ENCODE data around the gene MINDY4.

The MINDY4 gene

DNA sequence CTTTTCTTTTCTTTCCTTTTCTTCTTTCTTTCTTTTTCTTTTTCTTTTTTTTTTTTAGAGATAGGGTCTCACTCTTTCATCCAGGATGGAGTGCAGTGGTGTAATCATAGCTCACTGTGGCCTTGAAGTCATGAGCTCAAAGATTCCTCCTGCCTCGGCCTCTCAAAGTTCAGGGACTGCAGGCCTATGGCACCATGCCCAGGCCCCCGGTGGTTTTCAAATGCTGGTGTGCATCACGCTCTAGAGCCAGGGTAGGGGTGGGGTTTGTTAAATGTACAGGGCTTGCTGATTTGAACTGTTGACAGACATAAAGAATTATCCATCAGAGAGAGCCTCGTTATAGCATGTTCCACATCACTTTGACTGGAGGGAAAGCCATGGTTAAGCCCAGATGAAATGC is 5.8 kb downstream of the MINDY4 start:
- DNase-seq: no peak

DNA sequence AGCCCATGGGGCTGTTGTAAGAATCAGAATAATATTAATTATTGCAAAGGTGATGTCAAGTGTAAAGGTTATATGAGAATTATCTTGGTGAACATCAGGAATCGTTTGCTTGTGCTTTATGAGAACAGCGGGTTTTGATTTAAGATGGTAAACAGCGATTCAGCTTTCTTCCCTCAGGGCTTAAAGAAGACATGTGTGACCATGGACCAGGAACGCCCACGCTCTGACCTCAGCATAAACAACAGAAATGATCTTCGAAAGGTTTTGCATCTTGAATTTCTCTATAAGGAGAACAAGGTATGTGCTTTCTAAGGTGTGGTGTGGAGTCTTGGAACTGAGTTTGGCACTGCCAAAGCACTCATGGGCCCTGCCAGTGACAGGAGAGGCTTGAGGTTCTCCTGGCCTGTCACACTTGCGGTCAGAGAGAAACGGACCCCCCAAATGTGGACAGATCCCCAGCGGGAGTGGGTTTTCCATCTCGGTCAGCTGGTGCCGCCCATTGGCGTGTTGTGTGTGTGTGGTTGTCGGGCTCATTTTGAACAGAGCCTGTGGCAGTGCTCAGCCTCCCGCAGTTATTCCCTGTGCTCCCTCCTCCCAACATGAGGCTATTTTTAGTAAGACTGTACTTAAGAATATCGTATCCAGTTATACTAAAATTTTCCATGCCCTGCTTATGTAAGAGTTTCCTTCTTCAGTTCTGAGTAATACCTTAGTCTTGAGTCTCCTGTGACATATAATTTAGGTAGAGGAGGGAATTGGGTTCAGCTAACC is 7.2 kb downstream of the MINDY4 start:
- DNase-seq: no peak

DNA sequence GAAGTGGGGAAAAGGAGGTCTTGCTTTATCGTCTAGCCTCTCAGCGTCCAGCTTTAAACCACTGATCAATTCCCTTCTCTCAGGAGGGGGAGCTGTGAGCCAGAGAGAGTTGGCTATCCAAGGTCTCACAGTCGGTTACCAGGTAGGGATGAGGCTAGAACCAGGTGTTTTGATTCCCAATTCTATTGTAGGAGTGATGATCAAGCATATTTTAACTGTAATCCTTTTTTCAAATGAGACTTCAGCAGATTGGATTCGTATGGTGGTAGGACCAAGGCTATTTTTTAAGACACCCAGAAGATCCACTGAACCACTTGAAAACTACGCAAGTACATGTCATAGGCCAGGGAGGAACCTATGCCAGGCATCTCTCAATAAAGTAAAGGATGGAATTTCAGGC is 8.4 kb downstream of the MINDY4 start:
- no peak for DNase-seq

DNA sequence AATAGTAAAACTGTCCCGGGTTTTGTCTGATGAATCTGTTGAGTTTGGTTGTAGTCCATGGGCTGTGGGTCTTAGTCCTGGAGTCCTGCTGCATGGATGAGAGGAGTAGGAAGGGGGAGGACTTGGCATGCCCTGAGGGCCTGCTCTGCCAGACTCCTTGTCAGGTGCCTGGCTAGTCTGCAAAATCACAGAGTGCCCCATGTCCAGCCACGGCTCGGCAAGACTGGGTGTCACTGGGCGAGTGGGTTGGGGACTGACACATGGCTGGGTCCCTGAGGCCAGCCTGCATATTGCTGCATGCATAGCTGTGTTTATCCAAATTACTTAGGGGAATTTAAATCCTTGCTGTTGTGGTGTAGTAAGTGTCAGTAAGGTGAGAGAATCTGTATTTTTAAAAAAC is 9.7 kb downstream of the MINDY4 start:
- no peak for DNase-seq

DNA sequence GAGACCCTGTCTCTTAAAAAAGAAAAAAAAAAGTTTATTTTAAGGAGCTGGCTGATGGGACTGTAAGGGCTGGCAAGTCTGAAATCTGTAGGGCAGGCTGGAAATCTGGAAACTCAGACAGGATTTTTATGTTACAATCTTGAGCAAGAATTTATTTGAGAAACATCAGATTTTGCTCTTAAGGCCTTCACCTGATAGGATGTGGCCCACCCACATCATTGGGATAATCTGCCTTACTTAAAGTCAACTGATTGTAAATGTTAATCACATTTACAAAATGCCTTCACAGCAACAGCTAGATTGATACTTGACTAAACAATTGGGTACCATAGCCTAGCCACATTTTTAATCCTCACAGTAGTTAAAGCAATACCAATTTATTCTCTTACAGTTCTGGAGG is 11.5 kb downstream of the MINDY4 start:
- DNase-seq: no peak

DNA sequence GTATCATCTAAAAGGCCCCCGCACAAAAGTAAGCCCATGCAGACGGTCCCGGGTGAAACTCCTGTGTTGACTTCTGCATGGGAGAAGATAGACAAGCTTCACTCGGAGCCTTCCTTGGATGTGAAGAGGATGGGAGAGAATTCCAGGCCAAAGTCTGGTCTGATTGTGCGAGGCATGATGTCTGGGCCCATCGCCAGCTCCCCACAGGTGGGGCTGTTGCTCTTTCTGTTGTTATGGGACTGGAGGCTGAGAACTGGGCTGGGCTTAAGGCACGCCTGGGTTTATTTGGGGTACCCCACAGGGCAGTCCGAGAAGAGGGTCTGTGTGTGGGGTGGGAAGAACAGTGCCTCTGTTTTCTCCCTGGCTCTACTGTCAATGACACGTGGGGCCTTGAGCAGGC is 14.6 kb downstream of the MINDY4 start:
- DNase-seq: no peak

DNA sequence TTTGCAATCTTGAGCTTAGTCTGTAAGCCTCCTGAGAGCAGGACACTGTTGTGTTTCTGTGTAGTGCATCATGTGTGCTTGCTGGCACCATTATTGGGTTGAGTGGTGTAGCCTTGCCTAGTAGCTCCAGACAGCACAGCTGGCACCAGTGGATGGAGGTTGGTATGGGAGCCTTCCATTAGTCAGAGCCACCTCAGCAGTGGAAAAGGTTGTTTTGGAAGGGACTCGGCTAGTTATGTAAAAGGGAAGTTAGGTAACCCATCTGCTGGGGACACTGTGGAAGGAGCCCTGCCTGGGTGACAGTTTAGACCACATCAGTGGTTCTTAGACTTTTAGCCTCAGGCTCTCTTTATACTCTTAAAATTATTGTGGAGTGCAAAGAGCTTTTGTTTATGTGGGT is 16.3 kb downstream of the MINDY4 start:
- no peak for DNase-seq

DNA sequence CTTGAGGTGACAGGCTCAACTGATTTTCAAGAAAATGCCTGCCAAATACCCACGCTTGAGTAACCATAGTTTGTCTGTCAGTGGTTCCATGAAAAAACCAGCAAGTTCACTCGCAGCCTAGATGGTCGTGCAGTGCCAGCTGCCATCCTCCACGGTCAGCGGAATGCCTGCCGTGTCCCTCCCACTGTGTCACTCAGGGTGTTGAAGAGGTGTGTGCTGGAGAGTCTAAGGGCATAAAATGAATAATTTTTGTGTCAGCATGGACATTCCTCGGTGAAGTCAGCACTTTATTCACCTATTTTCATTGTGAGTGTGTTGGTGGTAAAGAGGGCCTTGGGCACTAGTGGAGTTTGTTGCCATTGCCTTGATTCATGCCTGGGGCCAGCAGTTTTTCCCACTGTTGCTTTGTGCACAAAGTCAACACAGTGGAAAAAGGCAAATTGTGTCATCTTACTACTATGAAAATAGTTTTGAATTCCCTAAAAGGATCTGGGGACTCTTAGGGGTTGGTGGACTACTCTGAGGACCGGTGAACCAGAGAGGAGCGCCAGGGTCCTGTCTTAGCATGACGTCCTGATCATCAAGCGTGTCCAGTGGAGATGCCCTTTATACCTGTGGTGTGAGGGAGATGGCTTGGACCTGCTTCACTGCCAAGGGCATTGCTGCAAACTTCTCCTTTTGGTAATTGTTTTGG is 17.6 kb downstream of the MINDY4 start:
- no peak for DNase-seq

DNA sequence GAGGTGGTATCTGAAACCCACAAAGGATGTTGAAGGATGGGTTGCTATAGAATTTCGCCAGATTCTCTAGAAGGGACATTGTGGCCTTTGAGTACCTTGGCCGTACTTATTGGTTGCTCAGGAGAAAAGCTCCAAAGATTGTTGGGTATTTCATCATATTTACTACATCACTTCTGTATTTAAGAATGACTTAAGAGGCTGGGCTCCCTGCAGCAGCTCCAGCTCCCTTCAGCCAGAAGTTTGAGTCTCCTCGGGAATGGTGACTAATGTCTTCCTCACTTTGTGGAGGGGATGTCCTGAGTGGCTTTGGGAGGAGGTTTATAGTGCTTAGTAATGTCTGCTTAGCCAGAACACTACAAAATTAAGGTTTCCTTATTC is 18.1 kb downstream of the MINDY4 start:
- DNase-seq: no peak

DNA sequence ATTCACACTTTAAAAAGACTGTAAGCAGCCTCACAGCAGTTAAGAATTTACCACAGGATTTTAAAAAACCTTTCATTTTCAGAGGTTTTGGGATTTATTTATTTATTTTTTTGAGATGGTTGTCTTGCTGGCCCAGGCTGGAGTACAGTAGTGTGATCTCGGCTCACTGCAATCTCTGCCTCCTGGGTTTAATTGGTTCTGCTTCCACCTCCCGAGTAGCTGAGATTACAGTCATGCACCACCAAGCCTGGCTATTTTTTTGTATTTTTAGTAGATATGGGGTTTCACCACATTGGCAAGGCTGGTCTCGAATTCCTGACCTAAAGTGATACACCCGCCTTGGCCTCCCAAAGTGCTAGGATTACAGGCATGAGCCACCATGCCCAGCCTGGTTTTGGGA is 19.1 kb downstream of the MINDY4 start:
- DNase-seq: no peak

DNA sequence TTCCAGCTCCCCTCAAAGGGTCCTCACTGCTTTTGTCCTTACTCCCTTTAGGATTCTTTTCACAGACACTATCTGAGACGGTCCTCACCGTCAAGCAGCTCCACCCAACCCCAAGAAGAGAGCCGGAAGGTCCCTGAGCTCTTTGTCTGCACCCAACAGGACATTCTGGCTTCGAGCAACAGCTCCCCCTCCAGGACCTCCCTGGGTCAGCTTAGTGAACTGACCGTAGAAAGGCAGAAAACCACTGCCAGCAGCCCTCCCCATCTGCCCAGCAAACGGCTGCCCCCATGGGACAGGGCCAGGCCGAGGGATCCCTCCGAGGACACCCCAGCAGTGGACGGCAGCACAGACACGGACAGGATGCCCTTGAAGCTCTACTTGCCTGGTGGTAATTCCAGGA is 19.9 kb downstream of the MINDY4 start:
- DNase-seq: no peak

DNA sequence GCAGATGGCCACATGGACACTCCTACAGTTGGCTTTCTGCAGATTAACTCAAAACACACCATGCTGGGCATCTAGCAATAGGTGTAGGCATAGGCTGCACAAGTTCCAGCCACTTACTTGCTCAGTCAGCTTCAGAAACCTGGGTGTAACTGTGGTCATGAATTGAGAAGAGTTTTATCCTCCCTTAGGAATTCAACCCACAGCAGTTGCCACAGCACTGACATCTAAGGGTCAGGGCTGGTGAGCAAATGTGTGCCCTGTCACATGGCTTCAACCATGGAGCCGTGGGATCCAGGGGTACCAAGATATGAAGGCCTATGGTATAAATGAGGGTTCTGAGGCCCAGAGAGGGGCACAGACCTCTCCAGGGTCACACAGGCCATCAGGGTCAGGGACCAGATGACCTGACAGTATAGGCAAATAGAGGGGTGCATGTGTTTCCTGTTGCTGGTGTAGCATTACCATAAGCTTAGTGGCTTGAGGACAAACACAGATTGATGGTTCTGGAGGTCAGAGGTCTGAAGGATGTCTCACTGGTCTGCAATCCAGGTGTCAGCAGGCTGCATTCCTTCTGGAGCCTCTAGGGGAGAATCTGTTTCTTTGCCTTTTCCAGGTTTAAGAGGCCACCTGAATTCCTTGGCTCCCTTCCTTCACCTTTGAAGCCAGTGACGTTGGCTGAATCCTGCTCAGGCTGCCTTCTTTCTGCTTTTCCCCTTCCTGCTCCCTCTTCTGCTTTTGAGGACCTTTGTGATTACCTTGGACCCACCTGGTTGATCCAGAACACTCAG is 24.1 kb downstream of the MINDY4 start:
- no peak for DNase-seq

DNA sequence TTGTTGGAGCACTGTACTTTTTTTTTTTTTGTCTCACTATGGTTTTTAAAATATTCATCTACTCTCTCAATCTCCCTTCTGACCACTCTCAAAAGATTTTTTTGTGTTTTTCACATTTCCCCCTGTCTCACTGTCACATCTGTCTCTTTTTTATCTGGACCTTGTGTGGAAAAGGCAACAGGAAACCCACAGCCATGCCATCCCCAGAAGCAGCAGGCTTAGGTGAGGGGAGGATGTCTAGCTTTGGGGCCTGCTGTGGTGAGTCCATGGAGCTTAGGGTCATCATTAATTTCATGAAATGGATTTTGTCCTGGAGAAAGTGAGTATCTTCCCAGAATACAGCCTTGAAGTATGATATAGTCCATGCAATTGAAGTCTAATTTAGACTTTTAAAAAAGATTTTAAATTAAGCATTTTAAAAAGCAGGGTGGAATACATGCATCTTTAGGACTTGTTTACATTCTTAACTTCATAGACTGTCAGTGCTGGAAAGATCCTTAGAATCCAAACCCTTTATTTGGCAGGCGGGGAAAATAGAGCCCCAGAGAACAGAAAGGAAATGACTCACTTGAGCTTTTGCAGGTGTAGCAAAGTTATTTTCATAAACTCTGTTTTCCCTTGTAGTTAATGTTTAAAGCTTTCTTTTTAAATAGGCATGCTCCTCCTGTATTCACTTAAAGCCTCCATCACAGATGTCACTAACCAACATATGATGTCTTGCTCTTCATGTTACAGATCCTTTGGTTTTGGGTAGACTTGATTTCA is 25.1 kb downstream of the MINDY4 start:
- DNase-seq: no peak

DNA sequence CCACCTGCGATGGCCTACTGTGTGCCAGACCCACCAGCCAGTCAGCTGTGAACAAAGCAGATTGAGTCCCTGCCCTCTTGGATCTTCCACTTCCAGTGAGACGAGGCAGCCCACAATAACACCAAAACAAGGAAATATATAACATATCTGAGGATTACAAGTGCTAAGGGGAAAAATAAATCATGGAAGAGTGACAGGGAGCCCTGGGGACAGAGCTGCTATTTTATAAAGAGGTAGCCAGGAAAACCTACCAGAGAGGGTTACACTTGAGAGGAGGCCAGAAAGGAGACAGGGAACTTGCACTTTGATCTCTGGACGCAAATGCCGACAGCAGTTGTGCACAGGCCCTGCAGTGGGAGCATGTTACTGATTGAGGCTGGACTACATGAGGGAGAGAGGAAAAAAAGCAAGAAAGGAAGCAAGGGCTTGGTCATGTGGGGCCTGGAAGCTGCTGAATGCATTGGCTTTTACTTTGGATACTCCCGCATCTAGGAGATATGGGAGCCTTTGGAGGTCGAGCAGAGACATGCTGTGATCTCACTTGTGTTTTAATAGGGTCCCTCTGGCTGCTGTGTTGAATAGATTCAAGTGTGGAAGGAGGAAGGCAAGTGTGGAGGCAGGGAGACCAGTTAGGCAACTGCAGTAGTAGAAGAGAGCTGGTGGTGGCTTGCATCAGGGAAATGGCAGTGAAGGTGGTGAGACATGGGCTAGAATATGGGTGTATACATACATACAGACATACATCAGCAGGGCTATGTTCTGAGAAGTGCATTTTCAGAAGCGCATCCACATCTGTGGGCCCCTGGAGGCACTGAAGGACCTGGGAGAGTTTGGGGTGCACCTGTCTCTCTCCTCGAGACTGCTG is 26.2 kb downstream of the MINDY4 start:
- no peak for DNase-seq

DNA sequence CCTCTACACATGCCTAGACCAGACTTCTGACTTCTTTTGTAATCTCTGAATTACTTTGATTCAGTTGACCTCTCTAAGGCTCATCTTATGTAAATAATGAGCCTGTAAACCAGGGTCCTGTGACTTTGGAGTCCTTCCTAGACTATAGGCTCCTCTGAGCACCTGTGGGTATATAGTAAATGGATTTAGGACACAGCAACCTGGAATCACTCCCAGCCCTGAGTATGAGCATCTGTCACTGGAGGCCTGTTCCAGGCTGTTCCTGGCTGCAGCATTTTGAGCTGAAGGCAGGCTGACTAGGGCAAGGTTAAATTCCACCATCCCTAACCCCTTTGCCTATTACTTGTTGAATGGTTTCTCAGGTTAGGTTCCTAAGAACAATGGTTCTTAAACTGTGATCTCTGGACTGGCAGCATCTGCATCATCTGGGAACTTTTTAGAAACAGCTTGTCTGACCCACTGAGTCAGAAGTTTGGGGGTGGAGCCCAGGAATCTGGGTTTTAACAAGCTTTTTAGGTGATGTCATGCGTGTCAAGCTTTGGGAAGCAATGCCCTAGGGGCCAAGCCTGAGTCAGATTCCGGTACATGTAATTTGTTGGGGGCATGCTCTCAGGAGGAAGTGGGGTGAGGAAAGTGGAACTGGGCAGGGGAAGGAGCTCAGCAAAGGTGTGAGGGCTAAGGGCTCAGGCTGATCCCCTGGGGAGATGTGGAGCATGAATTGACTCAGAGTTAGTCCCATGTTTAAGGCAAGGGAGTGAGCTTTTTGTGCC is 28.2 kb downstream of the MINDY4 start:
- DNase-seq: no peak

DNA sequence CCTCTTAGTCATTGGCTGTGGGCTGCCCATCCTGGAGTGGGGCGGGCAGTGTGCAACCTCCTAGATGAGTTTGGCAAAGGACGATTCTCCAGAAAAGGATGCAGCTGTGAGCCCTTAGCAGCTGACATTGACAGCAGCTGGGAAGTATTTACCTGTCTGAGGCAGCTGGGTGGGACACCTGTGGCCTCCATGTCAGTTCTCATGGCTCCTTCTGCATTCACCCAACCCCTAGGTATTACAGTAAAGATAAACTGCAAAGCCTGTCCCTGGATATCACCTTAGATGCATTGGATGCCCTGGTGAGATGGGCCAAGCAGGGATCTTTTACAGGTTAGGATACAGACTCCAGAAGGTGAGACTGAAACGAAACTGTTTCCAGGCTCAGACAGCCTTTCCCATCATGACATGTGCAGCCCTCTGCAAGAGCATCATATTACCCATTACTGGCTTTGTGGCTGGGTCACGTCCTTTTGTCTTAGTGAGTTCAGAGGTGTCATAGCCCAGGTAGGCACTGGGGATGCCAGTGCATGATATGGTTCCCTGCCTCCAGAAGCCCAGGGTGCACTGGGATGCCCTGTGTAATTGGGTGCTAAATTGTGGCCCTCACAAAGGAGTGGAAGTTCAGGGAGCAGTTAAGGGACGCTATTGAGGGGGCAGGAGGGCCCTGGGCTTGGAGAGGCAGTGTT is 28.9 kb downstream of the MINDY4 start:
- DNase-seq: no peak

DNA sequence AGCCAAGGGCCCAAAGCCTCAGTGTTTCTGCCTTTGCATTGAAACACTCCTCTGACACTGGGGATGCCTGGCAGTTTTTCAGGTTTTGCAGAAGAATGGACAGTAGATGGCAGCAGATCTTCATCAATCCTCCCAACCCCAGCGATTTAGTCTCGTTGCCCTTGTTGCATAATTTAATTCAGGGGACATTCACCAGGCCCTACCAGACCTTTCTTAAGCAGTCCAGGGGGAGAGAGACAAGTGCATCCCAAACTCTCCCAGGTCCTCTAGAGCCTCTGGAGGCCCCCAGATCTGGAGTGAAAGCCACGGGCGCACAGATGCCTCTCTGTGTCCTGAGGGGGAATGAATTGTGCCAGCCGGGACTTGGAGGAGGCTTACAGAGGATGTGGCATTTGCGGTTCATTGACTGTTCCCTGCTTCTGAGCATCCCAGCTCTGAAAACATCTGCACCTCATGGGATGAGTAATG is 29.6 kb downstream of the MINDY4 start:
- DNase-seq: no peak

DNA sequence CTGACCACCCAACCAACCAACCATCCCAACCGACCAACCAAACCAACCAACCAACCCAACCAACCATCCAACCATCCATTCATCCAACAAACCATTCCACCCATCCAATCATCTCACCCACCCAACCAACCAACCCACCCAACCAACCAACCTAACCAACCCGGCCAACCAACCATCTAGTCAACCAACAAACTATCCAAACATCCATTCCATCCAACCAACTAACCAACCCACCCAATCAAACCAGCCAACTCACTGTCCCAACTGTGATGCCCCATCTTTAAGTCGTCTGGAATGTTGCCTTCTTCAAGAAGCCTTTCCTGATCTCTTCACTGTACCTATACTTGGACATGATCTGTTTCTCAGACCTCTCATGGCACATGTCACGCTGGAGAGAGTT is 31.6 kb downstream of the MINDY4 start:
- DNase-seq: no peak

DNA sequence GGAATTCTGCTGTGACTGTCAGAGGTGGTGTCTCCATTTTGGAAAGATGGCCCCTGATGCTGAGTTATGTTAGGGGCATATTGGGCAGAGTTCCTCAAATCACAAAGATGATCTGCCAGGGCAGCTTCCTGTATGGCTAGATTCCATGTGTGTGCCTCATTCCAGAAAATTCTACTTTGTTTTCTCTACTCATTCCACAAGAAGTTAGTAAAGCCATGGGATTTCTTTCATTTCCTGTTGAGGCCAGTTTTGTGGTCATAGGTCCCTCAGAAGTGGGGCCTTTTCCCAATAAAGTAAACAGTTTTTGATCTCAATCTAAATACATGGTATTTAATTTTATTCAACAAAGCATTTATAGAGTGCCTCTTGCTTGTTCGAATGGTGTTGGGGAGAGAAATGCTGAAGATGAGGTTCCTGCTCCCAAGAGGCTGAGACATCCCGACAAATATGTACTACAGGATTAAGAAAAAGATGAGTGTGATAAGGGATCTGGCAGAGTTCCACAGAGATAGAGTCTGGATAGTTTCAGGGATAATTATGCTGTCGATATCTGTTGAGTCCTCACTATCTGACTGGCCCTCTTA is 33.0 kb downstream of the MINDY4 start:
- no peak for DNase-seq

DNA sequence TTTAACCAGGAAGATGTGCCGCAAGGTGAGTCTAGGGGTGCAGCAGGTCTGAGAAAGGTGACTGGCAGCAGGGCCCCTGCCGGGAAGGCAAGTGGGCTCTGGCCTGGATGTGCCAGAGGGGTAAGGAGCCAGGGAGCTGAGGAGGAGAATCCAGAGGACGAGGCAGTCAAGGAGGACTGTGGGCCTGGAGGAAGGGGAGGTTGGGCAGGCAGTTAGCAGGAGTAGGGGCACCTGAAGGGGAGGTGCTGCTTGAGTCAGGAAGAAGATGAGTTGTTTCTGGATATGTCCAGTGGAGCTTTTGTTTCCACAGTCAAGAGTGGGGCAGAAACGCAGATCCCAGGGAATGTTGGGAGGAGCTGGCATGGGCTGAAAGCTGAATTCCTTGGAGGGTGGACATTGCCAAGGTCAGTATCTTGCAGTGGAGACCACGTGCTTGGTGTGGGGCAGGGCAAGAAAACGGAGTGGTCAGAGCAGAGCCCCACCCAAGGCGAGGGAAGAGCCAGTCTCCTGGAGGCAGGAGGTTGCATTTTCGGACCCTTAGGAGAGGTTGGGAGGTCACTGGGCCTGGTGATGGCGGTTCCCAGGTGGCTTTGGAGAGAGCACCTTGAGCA is 34.0 kb downstream of the MINDY4 start:
- DNase-seq: no peak
